ENCODE data around the gene EIF4G3.
A peak's percentile ranks its signal among the peaks of the same experiment; 100 is the strongest.

- peak in 1 of 3 experiments; percentile 46; a peak in 2 of 6 replicates for TF ChIP-seq CTCF (IDR thresholded peaks at IDR 0.05 in 2 of 3, conservative IDR thresholded peaks at IDR 0.05 in 1 of 3; ENCODE audit: control insufficient read depth in 2 of 3, extremely low read depth in 1 of 3, insufficient read depth in 1 of 3, low read depth in 3 of 3, low read length in 3 of 3)
- no peak for TF ChIP-seq ZNF274 (IDR thresholded peaks at IDR 0.05; ENCODE audit: insufficient read depth, insufficient read length)
- TF ChIP-seq ZBTB4 (CRISPR knock-in tag; IDR thresholded peaks at IDR 0.05): no peak
- no peak for TF ChIP-seq POLR2A (IDR thresholded peaks at IDR 0.05; ENCODE audit: low read depth, low read length)
- no peak for TF ChIP-seq SREBF1 (IDR thresholded peaks at IDR 0.05; ENCODE audit: low read length)
These were observed 193.3 kb downstream of the EIF4G3 start for GRCh38 chr1:20983297-20983889.

Data from GM12878 (cell line).